Prostate gland (tissue), 2 donors: ENCODE measurements around the gene GGT5. TPM values are rescaled to one million over a fixed set of nuclear protein-coding genes. Genes with fewer than 3 reads are reported as not detected.
"Not testable (repeated sequence)": the region's sequence is repeated elsewhere in the genome, so short reads cannot be mapped to it uniquely, and the experiment has no call there.

ENCODE experiments used
- DNase-seq: peaks from one replicate; pipeline ENCODE4 v3.0.0-alpha.2; 2019; ENCODE audit warnings: low spot score
- H3K27ac ChIP-seq, 2 donors: fragments of 200-600 bp; sonication (generic); 2 replicates each; pipeline ENCODE4 v1.5.1; 2017 to 2019
- H3K27me3 ChIP-seq: fragments of 200-600 bp; sonication (generic); replicated peaks from 2 replicates; pipeline ENCODE4 v1.5.1; 2019; ENCODE audit not compliant: insufficient read depth
- H3K36me3 ChIP-seq, 2 donors: fragments of 200-600 bp; sonication (generic); 1 replicate in 1 of 2; 2 replicates in 1 of 2; pipeline versions ENCODE4 v1.5.1 to v1.8.1; 2017 to 2019
- H3K4me1 ChIP-seq: fragments of 200-600 bp; sonication (generic); replicated peaks from 2 replicates; pipeline ENCODE4 v1.5.1; 2019
- H3K4me3 ChIP-seq, 2 donors: fragments of 200-600 bp; sonication (generic); 2 replicates each; pipeline ENCODE4 v1.5.1; 2017 to 2019
- H3K9me3 ChIP-seq: fragments of 200-600 bp; sonication (generic); 2 replicates; pipeline ENCODE4 v1.5.1; 2017
- CTCF ChIP-seq, 4 experiments: fragments of 200-600 bp in 2 of 4; fragments of 450-650 bp in 2 of 4; sonication (generic) in 2 of 4; IDR thresholded peaks; 1 replicate in 3 of 4; 2 replicates in 1 of 4; pipeline ENCODE4 v1.5.1; 2016 to 2019; ENCODE audit warnings: antibody characterized with exemption in 4 of 4, mild to moderate bottlenecking in 2 of 4, moderate library complexity in 2 of 4
- POLR2A ChIP-seq: fragments of 450-650 bp; IDR thresholded peaks from one replicate; pipeline ENCODE4 v1.6.1; 2016; ENCODE audit warnings: antibody characterized with exemption, mild to moderate bottlenecking
- POLR2AphosphoS5 ChIP-seq: sonication (generic); formaldehyde crosslinking; IDR thresholded peaks from one replicate; pipeline ENCODE4 v1.6.1; 2017; ENCODE audit warnings: antibody characterized with exemption
- WGBS: methylation state at CpG from one replicate; pipeline ENCODE4 v1.1.5; 2018; 5-methylcytosine and 5-hydroxymethylcytosine counted together
- intact Hi-C: fragments of 100-400 bp; cut with DNase I; formaldehyde crosslinking; loops from one replicate; pipeline ENCODE4 v1.14.2; 2022
- total RNA-seq, 2 donors: library from RNA; depleted of rRNA; stranded (reverse); fragments of >200 nt; gene quantifications; one replicate each; pipeline ENCODE4 v1.1.0, GENCODE V29; 2016

Gene GGT5
- total RNA-seq, 2 donors from 2014 or later: 19.2 to 39.7 TPM

- no peak overlapping the region for H3K27ac ChIP-seq
Measured at GRCh38 chr22:24240381-24240780, 4.5 kb downstream of the GGT5 start.

GRCh38 chr22:24238101-24238694, 6.7 kb downstream of the GGT5 start:
- H3K36me3 ChIP-seq, H3K27ac ChIP-seq, H3K27me3 ChIP-seq, H3K4me3 ChIP-seq, H3K4me1 ChIP-seq, DNase-seq, intact Hi-C loops, H3K9me3 ChIP-seq: not testable (repeated sequence)
- 94% methylated on average over 13 of the region's 13 CpGs for WGBS

More at GRCh38 chr22:24240381-24240780, 4.5 kb downstream of the GGT5 start:
- no peaks in the 10 kb centered on the region for H3K27me3 ChIP-seq
- H3K4me1 ChIP-seq: no peaks in the 10 kb centered on the region
- TF ChIP-seq CTCF (IDR thresholded peaks at IDR 0.05) (no peak), POLR2AphosphoS5 (no peak), POLR2A (no peak)
- H3K36me3 ChIP-seq: no peaks in the 10 kb centered on the region
- intact Hi-C loops: no loop called here
- 78% methylated on average over 6 of the region's 6 CpGs for WGBS
- no peak overlapping the region for H3K4me3 ChIP-seq
- no peak for DNase-seq
- H3K9me3 ChIP-seq: no peaks in the 10 kb centered on the region

GRCh38 chr22:24236656-24237055, 8.2 kb downstream of the GGT5 start:
- no peaks in the 10 kb centered on the region for H3K36me3 ChIP-seq
- TF ChIP-seq POLR2AphosphoS5: no peak
- H3K4me3 ChIP-seq: no peak overlapping the region
- no peaks in the 10 kb centered on the region for H3K27me3 ChIP-seq
- intact Hi-C loops: no loop called here
- H3K9me3 ChIP-seq: no peaks in the 10 kb centered on the region
- no peak for DNase-seq
- no peak overlapping the region for H3K27ac ChIP-seq
- WGBS: 84% methylated on average over 4 of the region's 4 CpGs
- no peaks in the 10 kb centered on the region for H3K4me1 ChIP-seq

- intact Hi-C loops: no loop called here
- no peaks in the 10 kb centered on the region for H3K4me1 ChIP-seq
Measured at GRCh38 chr22:24235315-24235714, 9.6 kb downstream of the GGT5 start.

GRCh38 chr22:24233816-24234215, 11.1 kb downstream of the GGT5 start:
- intact Hi-C loops: no loop called here
- H3K36me3 ChIP-seq: no peaks in the 10 kb centered on the region
- DNase-seq: no peak

More at GRCh38 chr22:24235315-24235714, 9.6 kb downstream of the GGT5 start:
- 91% methylated on average over 4 of the region's 4 CpGs for WGBS
- H3K4me3 ChIP-seq: no peak overlapping the region
- no peaks in the 10 kb centered on the region for H3K27me3 ChIP-seq
- H3K36me3 ChIP-seq: no peaks in the 10 kb centered on the region
- H3K9me3 ChIP-seq: no peaks in the 10 kb centered on the region
- no peak for TF ChIP-seq POLR2A
- TF ChIP-seq POLR2AphosphoS5: no peak
- no peak for TF ChIP-seq CTCF (IDR thresholded peaks at IDR 0.05)
- DNase-seq: no peak
- no peak overlapping the region for H3K27ac ChIP-seq

More at GRCh38 chr22:24233816-24234215, 11.1 kb downstream of the GGT5 start:
- Histone ChIP-seq H3K4me1 (no peaks in the 10 kb centered on the region), H3K4me3 (no peak overlapping the region), H3K9me3 (no peaks in the 10 kb centered on the region), H3K27me3 (no peaks in the 10 kb centered on the region), H3K27ac (no peak overlapping the region)
- TF ChIP-seq POLR2AphosphoS5: no peak
- no peak for TF ChIP-seq CTCF (IDR thresholded peaks at IDR 0.05)
- TF ChIP-seq POLR2A: no peak
- 95% methylated on average over 14 of the region's 14 CpGs for WGBS
